Hepatic stellate cell (primary cell): ENCODE results near the gene FNDC3B.

Experiments
- DNase-seq: peaks from one replicate; pipeline ENCODE4 v3.0.0; 2011; ENCODE audit warnings: low spot score

Gene FNDC3B

GRCh38 chr3:172217877-172218276 lies 178.5 kb downstream of the FNDC3B start:
- no peak for DNase-seq

GRCh38 chr3:172218350-172219323 lies 179.3 kb downstream of the FNDC3B start:
- no peak for DNase-seq

GRCh38 chr3:172219750-172220149 lies 180.4 kb downstream of the FNDC3B start:
- no peak for DNase-seq

GRCh38 chr3:172221547-172221946 lies 182.2 kb downstream of the FNDC3B start:
- DNase-seq = peak; percentile 27

- DNase-seq = no peak
These were observed 183.2 kb downstream of the FNDC3B start for GRCh38 chr3:172222478-172223071.

- DNase-seq = no peak
These were observed 184.5 kb downstream of the FNDC3B start for GRCh38 chr3:172223870-172224269.

- DNase-seq = no peak
These were observed 185.3 kb downstream of the FNDC3B start for GRCh38 chr3:172224560-172225214.

- no peak for DNase-seq
These were observed 185.9 kb downstream of the FNDC3B start for GRCh38 chr3:172225215-172225707.

- DNase-seq = no peak
These were observed 187.5 kb downstream of the FNDC3B start for GRCh38 chr3:172226831-172227230.

- no peak for DNase-seq
These were observed 188.1 kb downstream of the FNDC3B start for GRCh38 chr3:172227340-172228035.

GRCh38 chr3:172228036-172228415 lies 188.6 kb downstream of the FNDC3B start:
- no peak for DNase-seq

GRCh38 chr3:172229462-172229861 lies 190.1 kb downstream of the FNDC3B start:
- DNase-seq = no peak

- no peak for DNase-seq
These were observed 192.0 kb downstream of the FNDC3B start for GRCh38 chr3:172231318-172231901.

- DNase-seq = no peak
These were observed 193.3 kb downstream of the FNDC3B start for GRCh38 chr3:172232579-172233212.

GRCh38 chr3:172233474-172234277 lies 194.3 kb downstream of the FNDC3B start:
- no peak for DNase-seq

GRCh38 chr3:172235698-172236097 lies 196.3 kb downstream of the FNDC3B start:
- DNase-seq = no peak

GRCh38 chr3:172236771-172237742 lies 197.7 kb downstream of the FNDC3B start:
- DNase-seq = no peak

- no peak for DNase-seq
These were observed 198.8 kb downstream of the FNDC3B start for GRCh38 chr3:172238188-172238587.

- DNase-seq = no peak
These were observed 199.9 kb downstream of the FNDC3B start for GRCh38 chr3:172239218-172239790.
